NCI-H2227 (cell line): ENCODE results near the gene LIPM.
"Not testable (repeated sequence)": the region's sequence is repeated elsewhere in the genome, so short reads cannot be mapped to it uniquely, and the experiment has no call there.

Experiments
- DNase-seq: peaks from one replicate; lab custom pipeline; 2025; ENCODE audit not compliant: unreplicated experiment; lab: John Stamatoyannopoulos, UW

Gene LIPM

GRCh38 chr10:88837632-88838031 is 35.1 kb downstream of the LIPM start:
- not testable (repeated sequence) for DNase-seq

GRCh38 chr10:88838766-88839350 is 36.3 kb downstream of the LIPM start:
- DNase-seq, result no peak

GRCh38 chr10:88840104-88840503 is 37.6 kb downstream of the LIPM start:
- DNase-seq, result no peak

GRCh38 chr10:88840881-88841280 is 38.4 kb downstream of the LIPM start:
- DNase-seq, result no peak

- no peak for DNase-seq
These were observed 39.0 kb downstream of the LIPM start for GRCh38 chr10:88841316-88842111.

- DNase-seq, result no peak
These were observed 40.6 kb downstream of the LIPM start for GRCh38 chr10:88843171-88843570.

GRCh38 chr10:88848499-88848898 is 46.0 kb downstream of the LIPM start:
- DNase-seq, result no peak

GRCh38 chr10:88849234-88849633 is 46.7 kb downstream of the LIPM start:
- DNase-seq, result no peak

- DNase-seq, result no peak
These were observed 48.2 kb downstream of the LIPM start for GRCh38 chr10:88850712-88851111.

GRCh38 chr10:88851706-88852105 is 49.2 kb downstream of the LIPM start, which contains the start of gene ANKRD22:
TSS of gene ANKRD22 (minus strand) at chr10:88851844. CDS start at chr10:88851607, 237 bp downstream.
- DNase-seq, result no peak

GRCh38 chr10:88852327-88852726 is 49.8 kb downstream of the LIPM start:
- DNase-seq, result no peak

- DNase-seq, result no peak
These were observed 50.8 kb downstream of the LIPM start for GRCh38 chr10:88853155-88853881.

- DNase-seq, result no peak
These were observed 52.2 kb downstream of the LIPM start for GRCh38 chr10:88854684-88855083.

- DNase-seq, result no peak
These were observed 55.3 kb downstream of the LIPM start for GRCh38 chr10:88857831-88858230.

GRCh38 chr10:88858491-88858890 is 56.0 kb downstream of the LIPM start:
- DNase-seq, result no peak

GRCh38 chr10:88861036-88861435 is 58.5 kb downstream of the LIPM start:
- DNase-seq, result no peak

- DNase-seq, result no peak
These were observed 62.8 kb downstream of the LIPM start for GRCh38 chr10:88865281-88865876.

GRCh38 chr10:88866454-88866853 is 63.9 kb downstream of the LIPM start:
- no peak for DNase-seq

- no peak for DNase-seq
These were observed 67.6 kb downstream of the LIPM start for GRCh38 chr10:88870089-88870488.
